Small intestine (tissue), 7 donors: ENCODE data around the gene OAS2. TPM values are rescaled to one million over a fixed set of nuclear protein-coding genes. Genes with fewer than 3 reads are reported as not detected.

Experiments used
- DNase-seq, 2 donors: peaks; one replicate each; pipeline versions ENCODE4 v3.0.0 to v3.0.0-alpha.2; 2013
- FAIRE-seq: peaks from 2 replicates; lab custom pipeline; 2012; peaks lifted over from hg19 to GRCh38; lab: Jason Lieb, UNC
- H3K27ac ChIP-seq, 3 donors: one replicate each; pipeline ENCODE4 v1.5.1; 2013; ENCODE audit warnings: low read length in 2 of 3, mild to moderate bottlenecking in 2 of 3, control low read depth in 1 of 3, inconsistent platforms in 1 of 3, low read depth in 1 of 3, moderate library complexity in 1 of 3
- H3K27me3 ChIP-seq, 3 donors: one replicate each; pipeline ENCODE4 v1.6.1; 2013; ENCODE audit warnings: low read length in 3 of 3, inconsistent platforms in 1 of 3; ENCODE audit not compliant: control insufficient read depth in 3 of 3, insufficient read depth in 3 of 3
- H3K36me3 ChIP-seq, 3 donors: one replicate each; pipeline ENCODE4 v1.6.1; 2013; ENCODE audit warnings: low read length in 3 of 3, inconsistent platforms in 1 of 3, low read depth in 1 of 3, mild to moderate bottlenecking in 1 of 3, moderate library complexity in 1 of 3; ENCODE audit not compliant: control insufficient read depth in 3 of 3, insufficient read depth in 2 of 3
- H3K4me1 ChIP-seq, 3 donors: one replicate each; pipeline ENCODE4 v1.6.1; 2013; ENCODE audit warnings: low read length in 2 of 3, inconsistent platforms in 1 of 3, low read depth in 1 of 3, mild to moderate bottlenecking in 1 of 3, moderate library complexity in 1 of 3; ENCODE audit not compliant: control insufficient read depth in 3 of 3, insufficient read depth in 2 of 3
- H3K4me3 ChIP-seq, 3 donors: one replicate each; pipeline ENCODE4 v1.5.1; 2013; ENCODE audit warnings: low read length in 3 of 3, control low read depth in 1 of 3, inconsistent platforms in 1 of 3, low read depth in 1 of 3, mild to moderate bottlenecking in 1 of 3, moderate library complexity in 1 of 3
- H3K9me3 ChIP-seq, 2 donors: one replicate each; pipeline ENCODE4 v1.6.1; 2013; ENCODE audit warnings: low read depth in 1 of 2, low read length in 1 of 2; ENCODE audit not compliant: control insufficient read depth in 2 of 2, insufficient read depth in 1 of 2
- WGBS, 3 donors: extraction: QIAGEN DNeasy Blood & Tissue Kit; methylation state at CpG; one replicate each; pipeline ENCODE4 v1.1.7; 2013; 5-methylcytosine and 5-hydroxymethylcytosine counted together
- polyA plus RNA-seq, 4 donors: library from polyadenylated mRNA; stranded (reverse) in 3 of 4; unstranded in 1 of 4; fragments of 200-250 nt in 3 of 4; fragments of 120-200 nt in 1 of 4; gene quantifications; one replicate each; pipeline versions ENCODE4 v1.2.1 to v1.2.3, GENCODE V29; 2013
- donor health status: healthy with polysubstance abuse.
- donor health status: control.
- donor health status: control.
- donor health status: Bipolar disorder and iron deficiency.
- donor health status: healthy.

Gene OAS2
- polyA plus RNA-seq, 4 donors = 2.3 to 7.7 (median 2.7) TPM

GRCh38 chr12:112936927-112937326 is 41.4 kb upstream of the OAS2 start:
- Histone ChIP-seq H3K27ac (peak overlapping the region; percentile 2 to 14 (median 12)), H3K36me3 (peaks cover 0 to 8% (median 2%) of the 10 kb centered on the region in 3 donors), H3K4me1 (peaks cover 2 to 11% (median 4%) of the 10 kb centered on the region in 3 donors), H3K9me3 (no peaks in the 10 kb centered on the region), H3K27me3 (no peaks in the 10 kb centered on the region), H3K4me3 (no peak overlapping the region)
- peak in 1 of 2 donors; percentile 14 for DNase-seq
- 36 to 48% (median 37%) methylated on average over 2 of the region's 2 CpGs for WGBS, 3 donors
- no peak for FAIRE-seq

- FAIRE-seq = no peak
- H3K27me3 ChIP-seq = no peaks in the 10 kb centered on the region
- H3K4me1 ChIP-seq = peaks cover 2 to 11% (median 4%) of the 10 kb centered on the region in 3 donors
- 6% methylated on average over 40 to 50 of the region's 50 CpGs for WGBS, 3 donors
- H3K9me3 ChIP-seq = no peaks in the 10 kb centered on the region
- H3K4me3 ChIP-seq = peak within 1 kb of the TSS; percentile 48 to 74 (median 63)
- DNase-seq = peak; percentile 92 to 93
- H3K36me3 ChIP-seq = peaks cover 0 to 16% (median 2%) of the 10 kb centered on the region in 3 donors
- peak within 1 kb of the TSS; percentile 67 to 88 (median 78) for H3K27ac ChIP-seq
These were observed 40.3 kb upstream of the OAS2 start, which contains the start of gene OAS3 for GRCh38 chr12:112937741-112938719. TSS of gene OAS3 (plus strand) at chr12:112938474. CDS start at chr12:112938531, 57 bp downstream.

GRCh38 chr12:112938751-112939150 is 39.6 kb upstream of the OAS2 start:
- WGBS, 3 donors = 3 to 13% (median 7%) methylated on average over 11 of the region's 11 CpGs
- no peaks in the 10 kb centered on the region for H3K27me3 ChIP-seq
- H3K36me3 ChIP-seq = peaks cover 0 to 19% (median 2%) of the 10 kb centered on the region in 3 donors
- DNase-seq = no peak
- H3K4me3 ChIP-seq = peak overlapping the region; percentile 48 to 74 (median 63)
- no peak for FAIRE-seq
- H3K4me1 ChIP-seq = peaks cover 2 to 11% (median 4%) of the 10 kb centered on the region in 3 donors
- H3K9me3 ChIP-seq = no peaks in the 10 kb centered on the region
- H3K27ac ChIP-seq = peak overlapping the region; percentile 67 to 88 (median 78)

GRCh38 chr12:112939761-112940381 is 38.4 kb upstream of the OAS2 start:
- Histone ChIP-seq H3K27ac (peak overlapping the region in 1 of 3 donors; percentile 24), H3K4me3 (peak overlapping the region in 1 of 3 donors; percentile 17), H3K4me1 (peaks cover 2 to 11% (median 4%) of the 10 kb centered on the region in 3 donors), H3K36me3 (peaks cover 2 to 26% (median 2%) of the 10 kb centered on the region in 3 donors), H3K9me3 (no peaks in the 10 kb centered on the region), H3K27me3 (no peaks in the 10 kb centered on the region)
- FAIRE-seq (no peak), DNase-seq (no peak)
- 25 to 32% (median 25%) methylated on average over 7 of the region's 7 CpGs for WGBS, 3 donors

GRCh38 chr12:112941528-112942335 is 36.6 kb upstream of the OAS2 start:
- 91 to 94% (median 93%) methylated on average over 16 of the region's 16 CpGs for WGBS, 3 donors
- no peak for FAIRE-seq
- H3K9me3 ChIP-seq = no peaks in the 10 kb centered on the region
- peaks cover 2 to 39% (median 4%) of the 10 kb centered on the region in 3 donors for H3K36me3 ChIP-seq
- H3K4me3 ChIP-seq = no peak overlapping the region
- DNase-seq = no peak
- no peak overlapping the region for H3K27ac ChIP-seq
- H3K27me3 ChIP-seq = no peaks in the 10 kb centered on the region
- H3K4me1 ChIP-seq = peaks cover 2 to 11% (median 4%) of the 10 kb centered on the region in 3 donors

GRCh38 chr12:112942572-112942971 is 35.7 kb upstream of the OAS2 start:
- Histone ChIP-seq H3K27me3 (no peaks in the 10 kb centered on the region), H3K9me3 (no peaks in the 10 kb centered on the region), H3K4me3 (no peak overlapping the region), H3K27ac (no peak overlapping the region), H3K36me3 (peaks cover 2 to 40% (median 4%) of the 10 kb centered on the region in 3 donors), H3K4me1 (peaks cover 2 to 11% (median 4%) of the 10 kb centered on the region in 3 donors)
- DNase-seq (no peak), FAIRE-seq (no peak)
- WGBS, 3 donors = 94 to 100% (median 100%) methylated on average over 1 of the region's 1 CpG

GRCh38 chr12:112944024-112944690 is 34.2 kb upstream of the OAS2 start:
- Histone ChIP-seq H3K4me1 (peaks cover 2 to 5% (median 4%) of the 10 kb centered on the region in 3 donors), H3K4me3 (no peak overlapping the region), H3K9me3 (no peaks in the 10 kb centered on the region), H3K36me3 (peaks cover 2 to 52% (median 4%) of the 10 kb centered on the region in 3 donors), H3K27me3 (no peaks in the 10 kb centered on the region), H3K27ac (no peak overlapping the region)
- 95 to 98% (median 97%) methylated on average over 15 of the region's 15 CpGs for WGBS, 3 donors
- DNase-seq = no peak
- FAIRE-seq = no peak
